Neural progenitor cell (in vitro differentiated cells): ENCODE results near the gene EHBP1. TPM values are rescaled to one million over a fixed set of nuclear protein-coding genes. Genes with fewer than 3 reads are reported as not detected.

Experiments
- DNase-seq: peaks from one replicate; pipeline ENCODE4 v3.0.0-alpha.2; 2016; ENCODE audit warnings: low spot score
- H2AFZ ChIP-seq: fragments of 200-600 bp; sonication (generic); replicated peaks from 2 replicates; pipeline ENCODE4 v1.6.1; 2016; ENCODE audit warnings: antibody characterized with exemption
- H3F3A ChIP-seq: fragments of 200-600 bp; sonication (generic); 2 replicates; pipeline ENCODE4 v1.6.1; 2016; ENCODE audit warnings: antibody characterized with exemption, low read depth
- H3K27ac ChIP-seq: fragments of 200-600 bp; sonication (generic); 2 replicates; pipeline ENCODE4 v1.5.1; 2016; ENCODE audit warnings: mild to moderate bottlenecking
- H3K27me3 ChIP-seq: fragments of 200-600 bp; sonication (generic); 2 replicates; pipeline ENCODE4 v1.6.1; 2016; ENCODE audit warnings: mild to moderate bottlenecking, moderate library complexity
- H3K36me3 ChIP-seq: fragments of 200-600 bp; sonication (generic); 2 replicates; pipeline ENCODE4 v1.5.1; 2016
- H3K4me1 ChIP-seq: fragments of 200-600 bp; sonication (generic); 2 replicates; pipeline ENCODE4 v1.6.1; 2016; ENCODE audit warnings: mixed run types
- H3K4me2 ChIP-seq: fragments of 200-600 bp; sonication (generic); 2 replicates; pipeline ENCODE4 v1.6.1; 2016
- H3K4me3 ChIP-seq: fragments of 200-600 bp; sonication (generic); 2 replicates; pipeline ENCODE4 v1.5.1; 2016
- H3K79me2 ChIP-seq: fragments of 200-600 bp; sonication (generic); 2 replicates; pipeline ENCODE4 v1.6.1; 2016; ENCODE audit warnings: low read depth
- H3K9ac ChIP-seq: fragments of 200-600 bp; sonication (generic); 2 replicates; pipeline ENCODE4 v1.6.1; 2016
- H3K9me3 ChIP-seq: fragments of 200-600 bp; sonication (generic); 2 replicates; pipeline ENCODE4 v1.5.1; 2016; ENCODE audit warnings: low read depth
- H4K20me1 ChIP-seq: fragments of 200-600 bp; sonication (generic); 2 replicates; pipeline ENCODE4 v1.6.1; 2016; ENCODE audit warnings: low read depth
- H3K27ac Mint-ChIP-seq: 3 replicates; pipeline ENCODE4 v1.8.0; 2021; ENCODE audit warnings: mixed read lengths
- H3K27me3 Mint-ChIP-seq: 2 replicates; pipeline ENCODE4 v1.8.0; 2022; ENCODE audit warnings: low read depth, mild to moderate bottlenecking, inconsistent platforms, moderate library complexity, mixed read lengths; ENCODE audit not compliant: insufficient read depth
- H3K36me3 Mint-ChIP-seq: 3 replicates; pipeline ENCODE4 v1.8.0; 2021; ENCODE audit warnings: mixed read lengths
- H3K4me1 Mint-ChIP-seq: 3 replicates; pipeline ENCODE4 v1.8.0; 2021; ENCODE audit warnings: mixed read lengths
- H3K4me3 Mint-ChIP-seq: 3 replicates; pipeline ENCODE4 v1.8.0; 2021; ENCODE audit warnings: mild to moderate bottlenecking, moderate library complexity, mixed read lengths
- H3K9me3 Mint-ChIP-seq: 3 replicates; pipeline ENCODE4 v1.8.0; 2020; ENCODE audit warnings: mixed read lengths
- CTCF ChIP-seq: fragments of 200-600 bp; sonication (generic); IDR thresholded peaks from 2 replicates; pipeline ENCODE4 v1.5.1; 2017; ENCODE audit warnings: antibody characterized with exemption, mild to moderate bottlenecking
- EZH2 ChIP-seq: fragments of 200-600 bp; sonication (generic); IDR thresholded peaks from 2 replicates; pipeline ENCODE4 v1.6.1; 2017; ENCODE audit warnings: antibody characterized with exemption, mild to moderate bottlenecking, moderate library complexity
- EZH2phosphoT487 ChIP-seq: fragments of 200-600 bp; sonication (generic); IDR thresholded peaks from 2 replicates; pipeline ENCODE4 v1.6.1; 2017; ENCODE audit warnings: antibody characterized with exemption
- total RNA-seq: library from RNA; depleted of rRNA; stranded (reverse); fragments of >200 nt; gene quantifications from 2 replicates; pipeline ENCODE4 v1.2.3, GENCODE V29; 2015; ENCODE audit warnings: low replicate concordance

The EHBP1 gene
- total RNA-seq, 1 donor from 2014 or later = 65.8 TPM

- Mint-ChIP-seq H3K4me1 (no peaks in the 10 kb centered on the region), H3K4me3 (no peak overlapping the region), H3K36me3 (no peaks in the 10 kb centered on the region), H3K27ac (no peak overlapping the region), H3K27me3 (no peaks in the 10 kb centered on the region), H3K9me3 (no peaks in the 10 kb centered on the region)
- no peak overlapping the region for H3K27ac ChIP-seq
- H3K9ac ChIP-seq = no peak overlapping the region
- H3K27me3 ChIP-seq = no peaks in the 10 kb centered on the region
- TF ChIP-seq EZH2phosphoT487 = no peak
- TF ChIP-seq EZH2 = no peak
- TF ChIP-seq CTCF = no peak
- no peak for DNase-seq
- H3K79me2 ChIP-seq = no peaks in the 10 kb centered on the region
- no peaks in the 10 kb centered on the region for H3F3A ChIP-seq
- H3K4me3 ChIP-seq = no peak overlapping the region
- no peaks in the 10 kb centered on the region for H3K9me3 ChIP-seq
- H3K4me2 ChIP-seq = no peak overlapping the region
- no peaks in the 10 kb centered on the region for H3K36me3 ChIP-seq
- H4K20me1 ChIP-seq = no peaks in the 10 kb centered on the region
- no peaks in the 10 kb centered on the region for H3K4me1 ChIP-seq
- H2AFZ ChIP-seq = no peak overlapping the region
Observed at GRCh38 chr2:62913311-62913710, 207.8 kb downstream of the EHBP1 start.

- H3K4me1 Mint-ChIP-seq = no peaks in the 10 kb centered on the region
- Histone ChIP-seq H3K9me3 (no peaks in the 10 kb centered on the region), H2AFZ (no peak overlapping the region), H3K36me3 (no peaks in the 10 kb centered on the region), H3F3A (no peaks in the 10 kb centered on the region), H4K20me1 (no peaks in the 10 kb centered on the region), H3K4me3 (no peak overlapping the region), H3K27me3 (no peaks in the 10 kb centered on the region), H3K4me1 (no peaks in the 10 kb centered on the region), H3K79me2 (no peaks in the 10 kb centered on the region), H3K9ac (no peak overlapping the region), H3K4me2 (no peak overlapping the region), H3K27ac (no peak overlapping the region)
- H3K4me3 Mint-ChIP-seq = no peak overlapping the region
- peaks cover 34% of the 10 kb centered on the region for H3K9me3 Mint-ChIP-seq
- H3K27ac Mint-ChIP-seq = no peak overlapping the region
- H3K36me3 Mint-ChIP-seq = peaks cover 23% of the 10 kb centered on the region
- no peak for DNase-seq
- TF ChIP-seq CTCF (no peak), EZH2 (no peak), EZH2phosphoT487 (no peak)
- peaks cover 3% of the 10 kb centered on the region for H3K27me3 Mint-ChIP-seq
Observed at GRCh38 chr2:62919041-62919440, 213.5 kb downstream of the EHBP1 start.

GRCh38 chr2:62920070-62920469 lies 214.6 kb downstream of the EHBP1 start:
- H3F3A ChIP-seq = no peaks in the 10 kb centered on the region
- no peaks in the 10 kb centered on the region for H4K20me1 ChIP-seq
- H3K4me2 ChIP-seq = no peak overlapping the region
- peaks cover 45% of the 10 kb centered on the region for H3K9me3 Mint-ChIP-seq
- no peak overlapping the region for H2AFZ ChIP-seq
- TF ChIP-seq CTCF (no peak), EZH2 (no peak), EZH2phosphoT487 (no peak)
- H3K27ac Mint-ChIP-seq = no peak overlapping the region
- H3K9me3 ChIP-seq = peaks cover 7% of the 10 kb centered on the region
- H3K27ac ChIP-seq = no peak overlapping the region
- DNase-seq = no peak
- peaks cover 3% of the 10 kb centered on the region for H3K27me3 Mint-ChIP-seq
- H3K4me1 ChIP-seq = no peaks in the 10 kb centered on the region
- H3K9ac ChIP-seq = no peak overlapping the region
- no peaks in the 10 kb centered on the region for H3K79me2 ChIP-seq
- H3K27me3 ChIP-seq = no peaks in the 10 kb centered on the region
- peaks cover 32% of the 10 kb centered on the region for H3K36me3 Mint-ChIP-seq
- no peaks in the 10 kb centered on the region for H3K4me1 Mint-ChIP-seq
- H3K36me3 ChIP-seq = no peaks in the 10 kb centered on the region
- H3K4me3 ChIP-seq = no peak overlapping the region
- H3K4me3 Mint-ChIP-seq = no peak overlapping the region

GRCh38 chr2:62923242-62923641 lies 217.7 kb downstream of the EHBP1 start:
- no peak overlapping the region for H3K4me2 ChIP-seq
- no peaks in the 10 kb centered on the region for H3K79me2 ChIP-seq
- no peak overlapping the region for H3K27ac ChIP-seq
- H3K36me3 ChIP-seq = no peaks in the 10 kb centered on the region
- no peak for DNase-seq
- Mint-ChIP-seq H3K9me3 (peaks cover 61% of the 10 kb centered on the region), H3K27me3 (peaks cover 3% of the 10 kb centered on the region), H3K36me3 (peaks cover 32% of the 10 kb centered on the region), H3K4me3 (no peak overlapping the region), H3K4me1 (no peaks in the 10 kb centered on the region), H3K27ac (no peak overlapping the region)
- H3K9me3 ChIP-seq = peaks cover 7% of the 10 kb centered on the region
- H3F3A ChIP-seq = no peaks in the 10 kb centered on the region
- no peaks in the 10 kb centered on the region for H3K4me1 ChIP-seq
- H2AFZ ChIP-seq = no peak overlapping the region
- TF ChIP-seq EZH2phosphoT487 (no peak), CTCF (no peak), EZH2 (no peak)
- no peaks in the 10 kb centered on the region for H3K27me3 ChIP-seq
- no peak overlapping the region for H3K4me3 ChIP-seq
- no peaks in the 10 kb centered on the region for H4K20me1 ChIP-seq
- H3K9ac ChIP-seq = no peak overlapping the region
